ENCODE results near the gene PLA2G4B.

DNA sequence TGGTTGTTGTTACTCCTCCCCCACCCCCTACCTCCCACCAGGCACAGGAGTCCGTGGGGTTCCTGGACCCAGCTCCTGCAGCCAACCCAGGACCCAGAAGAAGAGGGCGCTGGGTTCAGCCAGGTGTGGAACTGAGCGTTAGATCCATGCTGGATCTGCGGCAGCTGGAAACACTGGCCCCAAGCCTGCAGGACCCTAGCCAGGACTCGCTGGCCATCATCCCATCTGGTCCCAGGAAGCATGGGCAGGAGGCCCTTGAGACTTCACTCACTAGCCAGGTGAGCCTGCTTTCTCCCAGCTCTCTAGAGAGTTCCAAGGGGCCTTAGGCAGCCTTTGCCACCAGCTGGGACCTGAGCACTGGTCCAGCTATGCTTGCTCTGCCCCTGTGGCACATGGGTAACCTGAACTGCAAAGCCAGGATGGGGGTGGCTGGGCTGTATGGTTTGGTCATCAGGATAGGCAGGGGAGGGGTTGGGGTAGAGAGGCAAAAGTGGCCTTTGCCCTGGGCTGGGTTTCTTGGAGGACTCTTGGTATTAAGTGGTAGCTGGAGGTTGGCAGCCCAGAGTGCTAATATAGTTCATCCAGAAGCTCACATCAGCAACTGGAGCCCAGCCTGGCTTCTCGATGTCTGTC, 17.7 kb upstream of the PLA2G4B start:
- TF ChIP-seq CTCF (IDR thresholded peaks at IDR 0.05), result no peak
- TF ChIP-seq POLR2A (IDR thresholded peaks at IDR 0.05), result no peak
